Activated B cell treated with CpG ODN at 0.5 μM for 24 hours (primary cell): ENCODE data around the gene SCLY. TPM values are rescaled to one million over a fixed set of nuclear protein-coding genes. Genes with fewer than 3 reads are reported as not detected.
A peak's percentile ranks its signal among the peaks of the same experiment; 100 is the strongest.

Source experiments
- ATAC-seq: fragments of 200-7000 bp; cut with Tn5 transposase; one replicate; pipeline ENCODE4 v1.10.0; 2021; ENCODE audit warnings: low read depth, mild to moderate bottlenecking, moderate library complexity
- CTCF ChIA-PET: fragments of 350-600 bp; sonication (Branson Sonifier 250); formaldehyde crosslinking; loops from one replicate; lab custom pipeline; 2021; ENCODE audit warnings: antibody characterized with exemption; lab: Charles Lee
- POLR2A ChIA-PET: fragments of 350-600 bp; sonication (Branson Sonifier 250); formaldehyde crosslinking; loops from one replicate; lab custom pipeline; 2021; ENCODE audit warnings: antibody characterized with exemption; lab: Charles Lee
- DNase-seq: peaks from one replicate; pipeline ENCODE4 v3.0.0; 2022
- H3K27ac Mint-ChIP-seq: one replicate; pipeline ENCODE4 v1.8.0; 2020; ENCODE audit warnings: mixed read lengths
- H3K27me3 Mint-ChIP-seq: one replicate; pipeline ENCODE4 v1.8.0; 2021; ENCODE audit warnings: mixed read lengths
- H3K36me3 Mint-ChIP-seq: one replicate; pipeline ENCODE4 v1.8.0; 2021; ENCODE audit warnings: low read depth, mixed read lengths
- H3K4me1 Mint-ChIP-seq: one replicate; pipeline ENCODE4 v1.8.0; 2021; ENCODE audit warnings: mixed read lengths
- H3K4me3 Mint-ChIP-seq: one replicate; pipeline ENCODE4 v1.8.0; 2020; ENCODE audit warnings: mild to moderate bottlenecking, mixed read lengths
- H3K9me3 Mint-ChIP-seq: one replicate; pipeline ENCODE4 v1.8.0; 2020; ENCODE audit warnings: mixed read lengths
- CTCF ChIP-seq: fragments of 200-600 bp; IDR thresholded peaks from one replicate; pipeline ENCODE4 v1.8.0; 2022; ENCODE audit warnings: antibody characterized with exemption, mild to moderate bottlenecking
- intact Hi-C: fragments of 100-400 bp; cut with micrococcal nuclease; formaldehyde crosslinking; loops from one replicate; pipeline ENCODE4 v1.15.1; 2024
- total RNA-seq: library from RNA; stranded (reverse); gene quantifications from 2 replicates; pipeline ENCODE4 v1.2.3, GENCODE V29; 2022

SCLY gene
- total RNA-seq, 1 donor from 2014 or later = 26.9 TPM

- no peaks in the 10 kb centered on the region for H3K9me3 Mint-ChIP-seq
- TF ChIP-seq CTCF = no peak
These were observed 66.6 kb downstream of the SCLY start for GRCh38 chr2:238127165-238128060.

GRCh38 chr2:238128061-238128440 is 67.2 kb downstream of the SCLY start:
- H3K4me1 Mint-ChIP-seq = no peaks in the 10 kb centered on the region

More at GRCh38 chr2:238127165-238128060, 66.6 kb downstream of the SCLY start:
- ATAC-seq (peak; percentile 75), DNase-seq (no peak)
- Mint-ChIP-seq H3K27ac (no peak overlapping the region), H3K4me3 (no peak overlapping the region), H3K4me1 (no peaks in the 10 kb centered on the region), H3K36me3 (no peaks in the 10 kb centered on the region), H3K27me3 (no peaks in the 10 kb centered on the region)
- CTCF ChIA-PET = no interaction called here
- POLR2A ChIA-PET = interaction anchor here (0.7 kb wide), 1 partner anchor 1900 kb away, joined by 3 read pairs; no protein-coding TSS in a partner anchor
- intact Hi-C loops = no loop called here

GRCh38 chr2:238128534-238129001 is 67.8 kb downstream of the SCLY start:
- DNase-seq = no peak
- Mint-ChIP-seq H3K36me3 (no peaks in the 10 kb centered on the region), H3K27me3 (no peaks in the 10 kb centered on the region), H3K9me3 (no peaks in the 10 kb centered on the region), H3K4me3 (no peak overlapping the region), H3K4me1 (no peaks in the 10 kb centered on the region), H3K27ac (no peak overlapping the region)
- TF ChIP-seq CTCF = no peak
- intact Hi-C loops = no loop called here
- CTCF ChIA-PET = no interaction called here
- POLR2A ChIA-PET = no interaction called here
- no peak for ATAC-seq

More at GRCh38 chr2:238128061-238128440, 67.2 kb downstream of the SCLY start:
- Mint-ChIP-seq H3K4me3 (no peak overlapping the region), H3K36me3 (no peaks in the 10 kb centered on the region), H3K27ac (no peak overlapping the region), H3K27me3 (no peaks in the 10 kb centered on the region), H3K9me3 (no peaks in the 10 kb centered on the region)
- no peak for TF ChIP-seq CTCF
- ChIA-PET POLR2A (no interaction called here), CTCF (no interaction called here)
- intact Hi-C loops = no loop called here
- DNase-seq = no peak
- ATAC-seq = no peak

- no peaks in the 10 kb centered on the region for H3K9me3 Mint-ChIP-seq
- no peak overlapping the region for H3K4me3 Mint-ChIP-seq
- H3K27ac Mint-ChIP-seq = no peak overlapping the region
- ChIA-PET CTCF (no interaction called here), POLR2A (no interaction called here)
- ATAC-seq = no peak
- TF ChIP-seq CTCF = no peak
- no peaks in the 10 kb centered on the region for H3K36me3 Mint-ChIP-seq
- DNase-seq = no peak
- intact Hi-C loops = no loop called here
- H3K27me3 Mint-ChIP-seq = no peaks in the 10 kb centered on the region
- no peaks in the 10 kb centered on the region for H3K4me1 Mint-ChIP-seq
These were observed 68.6 kb downstream of the SCLY start for GRCh38 chr2:238129166-238130010.
